ENCODE data around the gene ABLIM1.

Gene ABLIM1

GRCh38 chr10:114665873-114666272 is 7.8 kb upstream of the ABLIM1 start:
- DNase-seq (ENCODE audit: low read depth) = no peak
- TF ChIP-seq CTCF (conservative IDR thresholded peaks at IDR 0.05; ENCODE audit: low read depth, low read length) = no peak
- H3K4me3 ChIP-seq (ENCODE audit: low read length) = no peak overlapping the region

GRCh38 chr10:114665406-114665805 is 7.3 kb upstream of the ABLIM1 start:
- H3K4me3 ChIP-seq (ENCODE audit: low read length) = no peak overlapping the region
- no peak for TF ChIP-seq CTCF (conservative IDR thresholded peaks at IDR 0.05; ENCODE audit: low read depth, low read length)
- DNase-seq (ENCODE audit: low read depth) = no peak

- no peak overlapping the region for H3K4me3 ChIP-seq (ENCODE audit: low read length)
- DNase-seq (ENCODE audit: low read depth) = no peak
- no peak for TF ChIP-seq CTCF (conservative IDR thresholded peaks at IDR 0.05; ENCODE audit: low read depth, low read length)
Measured at GRCh38 chr10:114664127-114664526, 6.1 kb upstream of the ABLIM1 start.

GRCh38 chr10:114663626-114664025 is 5.6 kb upstream of the ABLIM1 start:
- H3K4me3 ChIP-seq (ENCODE audit: low read length) = no peak overlapping the region
- TF ChIP-seq CTCF (conservative IDR thresholded peaks at IDR 0.05; ENCODE audit: low read depth, low read length) = no peak
- DNase-seq (ENCODE audit: low read depth) = no peak

- no peak for DNase-seq (ENCODE audit: low read depth)
- no peak for TF ChIP-seq CTCF (conservative IDR thresholded peaks at IDR 0.05; ENCODE audit: low read depth, low read length)
- H3K4me3 ChIP-seq (ENCODE audit: low read length) = no peak overlapping the region
Measured at GRCh38 chr10:114662646-114663217, 4.7 kb upstream of the ABLIM1 start.

GRCh38 chr10:114661212-114661880 is 3.3 kb upstream of the ABLIM1 start:
- TF ChIP-seq CTCF (conservative IDR thresholded peaks at IDR 0.05; ENCODE audit: low read depth, low read length) = no peak
- no peak for DNase-seq (ENCODE audit: low read depth)
- no peak overlapping the region for H3K4me3 ChIP-seq (ENCODE audit: low read length)

- no peak for DNase-seq (ENCODE audit: low read depth)
- no peak overlapping the region for H3K4me3 ChIP-seq (ENCODE audit: low read length)
- no peak for TF ChIP-seq CTCF (conservative IDR thresholded peaks at IDR 0.05; ENCODE audit: low read depth, low read length)
Measured at GRCh38 chr10:114655671-114656070, 2.4 kb downstream of the ABLIM1 start.
